Ishikawa (cell line): Measurements from ENCODE around the gene SLC6A20.

Experiments
- CEBPB ChIP-seq: IDR thresholded peaks from 2 replicates; pipeline ENCODE4 v1.6.1; 2012
- CREB1 ChIP-seq: IDR thresholded peaks from 2 replicates; pipeline ENCODE4 v1.6.1; 2012; ENCODE audit warnings: low read depth
- EGR1 ChIP-seq: IDR thresholded peaks from 2 replicates; pipeline ENCODE4 v1.6.1; 2012
- EP300 ChIP-seq: IDR thresholded peaks from 2 replicates; pipeline ENCODE4 v1.6.1; 2012; ENCODE audit warnings: borderline replicate concordance
- FOXM1 ChIP-seq: IDR thresholded peaks from 2 replicates; pipeline ENCODE4 v1.6.1; 2012; ENCODE audit warnings: low read depth, borderline replicate concordance
- MAX ChIP-seq: IDR thresholded peaks from 2 replicates; pipeline ENCODE4 v1.6.1; 2012
- NFIC ChIP-seq: IDR thresholded peaks from 2 replicates; pipeline ENCODE4 v1.6.1; 2012
- RAD21 ChIP-seq: IDR thresholded peaks from 2 replicates; pipeline ENCODE4 v1.6.1; 2012; ENCODE audit warnings: low read depth
- REST ChIP-seq: IDR thresholded peaks from 2 replicates; pipeline ENCODE4 v1.6.1; 2012; ENCODE audit warnings: low read depth, mild to moderate bottlenecking
- TAF1 ChIP-seq: IDR thresholded peaks from 2 replicates; pipeline ENCODE4 v1.6.1; 2012; ENCODE audit warnings: low read depth, mild to moderate bottlenecking
- TCF12 ChIP-seq: IDR thresholded peaks from 2 replicates; pipeline ENCODE4 v1.6.1; 2012; ENCODE audit warnings: low read depth
- TEAD4 ChIP-seq: IDR thresholded peaks from 2 replicates; pipeline ENCODE4 v1.6.1; 2012
- USF1 ChIP-seq: IDR thresholded peaks from 2 replicates; pipeline ENCODE4 v1.6.1; 2012
- YY1 ChIP-seq: IDR thresholded peaks from 2 replicates; pipeline ENCODE4 v1.6.1; 2012; ENCODE audit warnings: low read depth
- ZBTB7A ChIP-seq: IDR thresholded peaks from 2 replicates; pipeline ENCODE4 v1.6.1; 2012; ENCODE audit warnings: low read depth

SLC6A20 gene

GRCh38 chr3:45826321-45826720 is 30.0 kb upstream of the SLC6A20 start:
- TF ChIP-seq EP300: no peak
- TF ChIP-seq TCF12: no peak
- no peak for TF ChIP-seq NFIC
- TF ChIP-seq ZBTB7A: no peak
- no peak for TF ChIP-seq YY1
- no peak for TF ChIP-seq TAF1
- TF ChIP-seq USF1: no peak
- TF ChIP-seq TEAD4: no peak
- TF ChIP-seq FOXM1: no peak
- TF ChIP-seq CREB1: no peak
- no peak for TF ChIP-seq EGR1
- TF ChIP-seq CEBPB: no peak
- TF ChIP-seq REST: no peak
- no peak for TF ChIP-seq RAD21

- TF ChIP-seq REST: no peak
- TF ChIP-seq RAD21: no peak
- no peak for TF ChIP-seq CEBPB
- no peak for TF ChIP-seq CREB1
- no peak for TF ChIP-seq YY1
- no peak for TF ChIP-seq USF1
- TF ChIP-seq EGR1: no peak
- no peak for TF ChIP-seq NFIC
- no peak for TF ChIP-seq MAX
- no peak for TF ChIP-seq TAF1
- no peak for TF ChIP-seq TCF12
- no peak for TF ChIP-seq FOXM1
- no peak for TF ChIP-seq TEAD4
- no peak for TF ChIP-seq EP300
- TF ChIP-seq ZBTB7A: no peak
Measured at GRCh38 chr3:45821127-45821526, 24.8 kb upstream of the SLC6A20 start.

GRCh38 chr3:45819543-45819942 is 23.2 kb upstream of the SLC6A20 start:
- TF ChIP-seq YY1 (no peak), CREB1 (no peak), ZBTB7A (no peak), NFIC (no peak), CEBPB (no peak), RAD21 (no peak), REST (no peak), FOXM1 (no peak), MAX (no peak)

GRCh38 chr3:45817831-45818522 is 21.6 kb upstream of the SLC6A20 start:
- TF ChIP-seq TCF12: no peak; the same call in 1 of the 2 replicates
- peak; percentile 74 for TF ChIP-seq USF1
- no peak for TF ChIP-seq FOXM1
- no peak for TF ChIP-seq CEBPB
- TF ChIP-seq ZBTB7A: no peak
- TF ChIP-seq NFIC: peak; percentile 52; the same call in 1 of the 2 replicates
